HepG2 (cell line): ENCODE data around the gene ZNF334. TPM values are rescaled to one million over a fixed set of nuclear protein-coding genes. Genes with fewer than 3 reads are reported as not detected.

Source experiments
- DRAP1 ChIP-seq: IDR thresholded peaks from 2 replicates; pipeline ENCODE4 v1.6.1; 2016; ENCODE audit warnings: missing genetic modification reagents, missing compliant biosample characterization
- MAFG ChIP-seq: sonication (generic); formaldehyde crosslinking; IDR thresholded peaks from 2 replicates; pipeline ENCODE4 v1.5.1; 2020; ENCODE audit warnings: mild to moderate bottlenecking, missing genetic modification reagents
- MYC ChIP-seq: sonication (generic); formaldehyde crosslinking; IDR thresholded peaks from 2 replicates; pipeline ENCODE4 v1.9.0; 2021; ENCODE audit warnings: missing genetic modification reagents, borderline replicate concordance
- NR2F6 ChIP-seq, 2 experiments: IDR thresholded peaks; 2 replicates each; pipeline ENCODE4 v1.6.1; 2016; ENCODE audit warnings: antibody characterized with exemption in 1 of 2, mild to moderate bottlenecking in 1 of 2
- SETDB1 ChIP-seq: sonication (generic); formaldehyde crosslinking; IDR thresholded peaks from 2 replicates; pipeline ENCODE4 v1.5.1; 2020; ENCODE audit warnings: missing genetic modification reagents, mild to moderate bottlenecking, borderline replicate concordance
- SKI ChIP-seq: fragments of 450-650 bp; IDR thresholded peaks from one replicate; pipeline ENCODE4 v1.6.1; 2018; ENCODE audit warnings: mild to moderate bottlenecking; ENCODE audit not compliant: partially characterized antibody
- TAF15 ChIP-seq: fragments of 200-400 bp; formaldehyde crosslinking; IDR thresholded peaks from one replicate; pipeline ENCODE4 v1.6.1; 2018; ENCODE audit warnings: mild to moderate bottlenecking, low read depth, low read length; ENCODE audit not compliant: poor library complexity, severe bottlenecking
- ZNF34 ChIP-seq: sonication (generic); formaldehyde crosslinking; IDR thresholded peaks from 2 replicates; pipeline ENCODE4 v1.4.0; 2020; ENCODE audit warnings: mild to moderate bottlenecking, missing genetic modification reagents, borderline replicate concordance
- ZZZ3 ChIP-seq: sonication (generic); formaldehyde crosslinking; IDR thresholded peaks from 2 replicates; pipeline ENCODE4 v1.4.0; 2020; ENCODE audit warnings: missing genetic modification reagents, mild to moderate bottlenecking, borderline replicate concordance
- polyA plus RNA-seq, 8 experiments: library from polyadenylated mRNA; depleted of rRNA in 3 of 8; stranded (reverse) in 7 of 8; unstranded in 1 of 8; fragments of >200 nt; fragmentation: Illumina TruSeq in 4 of 8; extraction: Trizol in 4 of 8; gene quantifications; 2 replicates each; pipeline versions ENCODE4 v1.2.1 to v1.2.3, GENCODE V29; 2011 to 2016; ENCODE audit warnings: low read depth in 4 of 8, missing spikeins in 1 of 8, mixed read lengths in 1 of 8; ENCODE audit not compliant: insufficient read depth in 1 of 8
- total RNA-seq, 5 experiments: library from RNA; depleted of rRNA; stranded (reverse); fragments of >200 nt; fragmentation: Illumina TruSeq; extraction: Trizol; gene quantifications; 2 replicates each; pipeline ENCODE4 v1.2.3, GENCODE V29; 2016; ENCODE audit warnings: low read depth in 1 of 5
- TF ChIP-seq, protein P1 (sequence below): fragments of 450-650 bp; IDR thresholded peaks from 2 replicates; pipeline ENCODE4 v1.6.1; 2017; ENCODE audit warnings: mild to moderate bottlenecking
- TF ChIP-seq, protein P2 (sequence below): sonication (generic); formaldehyde crosslinking; IDR thresholded peaks from 2 replicates; pipeline ENCODE4 v1.5.1; 2020; ENCODE audit warnings: mild to moderate bottlenecking, missing genetic modification reagents, moderate library complexity

ZNF334 gene
- total and polyA plus RNA-seq, 2 of the 13 experiments (the other 11 are each of a cell fraction or from before 2014, with no cell fraction given): 4.8 to 7.8 TPM

- TF ChIP-seq MAFG (CRISPR knock-in tag) (no peak), TAF15 (no peak), ZZZ3 (CRISPR knock-in tag) (no peak), MYC (CRISPR knock-in tag) (no peak), DRAP1 (0 out of 2 replicates have a peak, but pooled peaks have one; percentile 13), ZNF34 (CRISPR knock-in tag) (no peak), SKI (no peak), NR2F6 (IDR thresholded peaks at IDR 0.05) (peak; percentile 29; the same call in 1 of the 2 replicates), NR2F6 (CRISPR knock-in tag; IDR thresholded peaks at IDR 0.05) (no peak), SETDB1 (CRISPR knock-in tag) (no peak)
- TF ChIP-seq, protein P1, sequence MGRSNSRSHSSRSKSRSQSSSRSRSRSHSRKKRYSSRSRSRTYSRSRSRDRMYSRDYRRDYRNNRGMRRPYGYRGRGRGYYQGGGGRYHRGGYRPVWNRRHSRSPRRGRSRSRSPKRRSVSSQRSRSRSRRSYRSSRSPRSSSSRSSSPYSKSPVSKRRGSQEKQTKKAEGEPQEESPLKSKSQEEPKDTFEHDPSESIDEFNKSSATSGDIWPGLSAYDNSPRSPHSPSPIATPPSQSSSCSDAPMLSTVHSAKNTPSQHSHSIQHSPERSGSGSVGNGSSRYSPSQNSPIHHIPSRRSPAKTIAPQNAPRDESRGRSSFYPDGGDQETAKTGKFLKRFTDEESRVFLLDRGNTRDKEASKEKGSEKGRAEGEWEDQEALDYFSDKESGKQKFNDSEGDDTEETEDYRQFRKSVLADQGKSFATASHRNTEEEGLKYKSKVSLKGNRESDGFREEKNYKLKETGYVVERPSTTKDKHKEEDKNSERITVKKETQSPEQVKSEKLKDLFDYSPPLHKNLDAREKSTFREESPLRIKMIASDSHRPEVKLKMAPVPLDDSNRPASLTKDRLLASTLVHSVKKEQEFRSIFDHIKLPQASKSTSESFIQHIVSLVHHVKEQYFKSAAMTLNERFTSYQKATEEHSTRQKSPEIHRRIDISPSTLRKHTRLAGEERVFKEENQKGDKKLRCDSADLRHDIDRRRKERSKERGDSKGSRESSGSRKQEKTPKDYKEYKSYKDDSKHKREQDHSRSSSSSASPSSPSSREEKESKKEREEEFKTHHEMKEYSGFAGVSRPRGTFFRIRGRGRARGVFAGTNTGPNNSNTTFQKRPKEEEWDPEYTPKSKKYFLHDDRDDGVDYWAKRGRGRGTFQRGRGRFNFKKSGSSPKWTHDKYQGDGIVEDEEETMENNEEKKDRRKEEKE: no peak
- TF ChIP-seq, protein P2, sequence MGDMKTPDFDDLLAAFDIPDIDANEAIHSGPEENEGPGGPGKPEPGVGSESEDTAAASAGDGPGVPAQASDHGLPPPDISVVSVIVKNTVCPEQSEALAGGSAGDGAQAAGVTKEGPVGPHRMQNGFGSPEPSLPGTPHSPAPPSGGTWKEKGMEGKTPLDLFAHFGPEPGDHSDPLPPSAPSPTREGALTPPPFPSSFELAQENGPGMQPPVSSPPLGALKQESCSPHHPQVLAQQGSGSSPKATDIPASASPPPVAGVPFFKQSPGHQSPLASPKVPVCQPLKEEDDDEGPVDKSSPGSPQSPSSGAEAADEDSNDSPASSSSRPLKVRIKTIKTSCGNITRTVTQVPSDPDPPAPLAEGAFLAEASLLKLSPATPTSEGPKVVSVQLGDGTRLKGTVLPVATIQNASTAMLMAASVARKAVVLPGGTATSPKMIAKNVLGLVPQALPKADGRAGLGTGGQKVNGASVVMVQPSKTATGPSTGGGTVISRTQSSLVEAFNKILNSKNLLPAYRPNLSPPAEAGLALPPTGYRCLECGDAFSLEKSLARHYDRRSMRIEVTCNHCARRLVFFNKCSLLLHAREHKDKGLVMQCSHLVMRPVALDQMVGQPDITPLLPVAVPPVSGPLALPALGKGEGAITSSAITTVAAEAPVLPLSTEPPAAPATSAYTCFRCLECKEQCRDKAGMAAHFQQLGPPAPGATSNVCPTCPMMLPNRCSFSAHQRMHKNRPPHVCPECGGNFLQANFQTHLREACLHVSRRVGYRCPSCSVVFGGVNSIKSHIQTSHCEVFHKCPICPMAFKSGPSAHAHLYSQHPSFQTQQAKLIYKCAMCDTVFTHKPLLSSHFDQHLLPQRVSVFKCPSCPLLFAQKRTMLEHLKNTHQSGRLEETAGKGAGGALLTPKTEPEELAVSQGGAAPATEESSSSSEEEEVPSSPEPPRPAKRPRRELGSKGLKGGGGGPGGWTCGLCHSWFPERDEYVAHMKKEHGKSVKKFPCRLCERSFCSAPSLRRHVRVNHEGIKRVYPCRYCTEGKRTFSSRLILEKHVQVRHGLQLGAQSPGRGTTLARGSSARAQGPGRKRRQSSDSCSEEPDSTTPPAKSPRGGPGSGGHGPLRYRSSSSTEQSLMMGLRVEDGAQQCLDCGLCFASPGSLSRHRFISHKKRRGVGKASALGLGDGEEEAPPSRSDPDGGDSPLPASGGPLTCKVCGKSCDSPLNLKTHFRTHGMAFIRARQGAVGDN (CRISPR knock-in tag): no peak
Observed at GRCh38 chr20:46491354-46491753, 22.0 kb downstream of the ZNF334 start (continued).
